ENCODE results near the gene SMCO4. TPM values are rescaled to one million over a fixed set of nuclear protein-coding genes. Genes with fewer than 3 reads are reported as not detected.
A peak's percentile ranks its signal among the peaks of the same experiment; 100 is the strongest.

The SMCO4 gene
- total and polyA plus RNA-seq, 2 donors (not counting 1 experiment from before 2014, with no cell fraction given) = 8.2 to 8.6 TPM

GRCh38 chr11:93532806-93533205 lies 10.4 kb downstream of the SMCO4 start:
- no peak overlapping the region for H2AFZ ChIP-seq (ENCODE audit: low read length)
- no peaks in the 10 kb centered on the region for H4K20me1 ChIP-seq (ENCODE audit: control insufficient read depth, extremely low read depth, insufficient read depth, low read length)
- H3K79me2 ChIP-seq (ENCODE audit: control insufficient read depth, insufficient read depth, low read length) = no peaks in the 10 kb centered on the region
- DNase-seq (ENCODE audit: low read depth in 2 of 2) = no peak
- no peaks in the 10 kb centered on the region for H3K36me3 ChIP-seq (ENCODE audit: control insufficient read depth, insufficient read depth, low read length)
- no peaks in the 10 kb centered on the region for H3K4me1 ChIP-seq (ENCODE audit: control insufficient read depth, extremely low read depth, insufficient read depth, low read length)
- H3K4me3 ChIP-seq (replicated peaks in 1 of 4; ENCODE audit: control extremely low read depth in 1 of 4, insufficient read depth in 1 of 4, low read depth in 3 of 4, low read length in 4 of 4) = no peak overlapping the region
- no peak overlapping the region for H3K27ac ChIP-seq (ENCODE audit: insufficient read depth, low read length)
- no peak overlapping the region for H3K4me2 ChIP-seq (ENCODE audit: extremely low read depth, insufficient read depth, low read length)
- no peak for TF ChIP-seq EZH2 (IDR thresholded peaks at IDR 0.05; ENCODE audit: low read length, missing control alignments)
- TF ChIP-seq, protein P1, sequence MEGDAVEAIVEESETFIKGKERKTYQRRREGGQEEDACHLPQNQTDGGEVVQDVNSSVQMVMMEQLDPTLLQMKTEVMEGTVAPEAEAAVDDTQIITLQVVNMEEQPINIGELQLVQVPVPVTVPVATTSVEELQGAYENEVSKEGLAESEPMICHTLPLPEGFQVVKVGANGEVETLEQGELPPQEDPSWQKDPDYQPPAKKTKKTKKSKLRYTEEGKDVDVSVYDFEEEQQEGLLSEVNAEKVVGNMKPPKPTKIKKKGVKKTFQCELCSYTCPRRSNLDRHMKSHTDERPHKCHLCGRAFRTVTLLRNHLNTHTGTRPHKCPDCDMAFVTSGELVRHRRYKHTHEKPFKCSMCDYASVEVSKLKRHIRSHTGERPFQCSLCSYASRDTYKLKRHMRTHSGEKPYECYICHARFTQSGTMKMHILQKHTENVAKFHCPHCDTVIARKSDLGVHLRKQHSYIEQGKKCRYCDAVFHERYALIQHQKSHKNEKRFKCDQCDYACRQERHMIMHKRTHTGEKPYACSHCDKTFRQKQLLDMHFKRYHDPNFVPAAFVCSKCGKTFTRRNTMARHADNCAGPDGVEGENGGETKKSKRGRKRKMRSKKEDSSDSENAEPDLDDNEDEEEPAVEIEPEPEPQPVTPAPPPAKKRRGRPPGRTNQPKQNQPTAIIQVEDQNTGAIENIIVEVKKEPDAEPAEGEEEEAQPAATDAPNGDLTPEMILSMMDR (conservative IDR thresholded peaks at IDR 0.05 in 1 of 2, IDR thresholded peaks at IDR 0.05 in 1 of 2; ENCODE audit: low read depth in 1 of 2, low read length in 2 of 2) = no peak
- H3K9me3 ChIP-seq (ENCODE audit: control insufficient read depth, insufficient read depth, low read depth, low read length) = no peaks in the 10 kb centered on the region
- no peak overlapping the region for H3K9ac ChIP-seq (ENCODE audit: insufficient read depth, low read length)
- H3K27me3 ChIP-seq (ENCODE audit: control insufficient read depth, insufficient read depth, low read length) = no peaks in the 10 kb centered on the region

DNA sequence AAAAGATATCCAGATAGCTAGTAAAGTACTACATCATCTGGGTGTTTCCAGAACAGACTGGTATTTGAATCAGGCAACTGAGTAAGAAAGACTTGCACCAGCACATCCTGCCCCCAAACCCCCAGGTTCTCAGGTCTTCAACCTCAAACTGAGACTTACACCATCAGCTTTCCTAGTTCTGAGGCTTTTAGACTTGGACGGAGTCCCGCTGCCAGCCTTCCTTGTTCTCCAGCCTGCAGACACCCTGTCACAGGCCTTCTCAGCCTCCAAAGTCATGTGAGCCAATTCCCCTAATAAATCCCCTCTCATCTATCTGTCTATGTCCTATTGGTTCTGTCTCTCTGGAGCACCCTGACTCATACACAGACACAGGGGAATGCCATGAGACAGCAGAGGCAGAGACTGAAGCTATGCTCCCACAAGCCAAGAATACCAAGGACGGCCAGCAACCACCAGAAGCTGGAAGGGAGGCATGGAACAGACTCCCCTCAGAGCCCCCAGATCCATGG lies 10.9 kb downstream of the SMCO4 start:
- H3K27me3 ChIP-seq (ENCODE audit: control insufficient read depth, insufficient read depth, low read length) = no peaks in the 10 kb centered on the region
- no peaks in the 10 kb centered on the region for H3K9me3 ChIP-seq (ENCODE audit: control insufficient read depth, insufficient read depth, low read depth, low read length)
- TF ChIP-seq, protein P1 (conservative IDR thresholded peaks at IDR 0.05 in 1 of 2, IDR thresholded peaks at IDR 0.05 in 1 of 2; ENCODE audit: low read depth in 1 of 2, low read length in 2 of 2) = no peak
- no peak for TF ChIP-seq EZH2 (IDR thresholded peaks at IDR 0.05; ENCODE audit: low read length, missing control alignments)
- H3K36me3 ChIP-seq (ENCODE audit: control insufficient read depth, insufficient read depth, low read length) = no peaks in the 10 kb centered on the region
- no peaks in the 10 kb centered on the region for H3K4me1 ChIP-seq (ENCODE audit: control insufficient read depth, extremely low read depth, insufficient read depth, low read length)
- H4K20me1 ChIP-seq (ENCODE audit: control insufficient read depth, extremely low read depth, insufficient read depth, low read length) = no peaks in the 10 kb centered on the region
- H3K9ac ChIP-seq (ENCODE audit: insufficient read depth, low read length) = no peak overlapping the region
- H3K27ac ChIP-seq (ENCODE audit: insufficient read depth, low read length) = no peak overlapping the region
- H2AFZ ChIP-seq (ENCODE audit: low read length) = no peak overlapping the region
- peak in 1 of 2 donors; percentile 53 for DNase-seq (ENCODE audit: low read depth in 2 of 2)
- no peak overlapping the region for H3K4me2 ChIP-seq (ENCODE audit: extremely low read depth, insufficient read depth, low read length)
- H3K79me2 ChIP-seq (ENCODE audit: control insufficient read depth, insufficient read depth, low read length) = no peaks in the 10 kb centered on the region
- H3K4me3 ChIP-seq (replicated peaks in 1 of 4; ENCODE audit: control extremely low read depth in 1 of 4, insufficient read depth in 1 of 4, low read depth in 3 of 4, low read length in 4 of 4) = no peak overlapping the region

DNA sequence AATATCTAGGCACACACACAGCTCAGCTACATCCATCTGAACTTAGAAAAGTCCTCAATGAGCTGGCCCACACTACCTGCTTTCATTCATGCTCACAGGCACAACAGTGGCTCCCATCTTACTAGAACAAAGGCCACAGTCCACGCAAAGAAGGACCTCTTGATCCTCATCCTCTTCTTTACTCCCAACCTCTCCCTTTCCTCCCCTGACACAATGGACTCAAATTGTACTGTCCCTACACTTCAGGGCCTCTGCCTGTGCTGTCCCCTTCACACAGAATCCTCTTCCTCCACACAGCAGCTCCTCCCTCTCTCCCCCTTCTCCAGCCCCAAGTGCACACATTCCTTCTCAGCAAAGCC lies 12.7 kb downstream of the SMCO4 start:
- H3K79me2 ChIP-seq (ENCODE audit: control insufficient read depth, insufficient read depth, low read length) = no peaks in the 10 kb centered on the region
- no peak overlapping the region for H3K4me3 ChIP-seq (replicated peaks in 1 of 4; ENCODE audit: control extremely low read depth in 1 of 4, insufficient read depth in 1 of 4, low read depth in 3 of 4, low read length in 4 of 4)
- no peaks in the 10 kb centered on the region for H3K36me3 ChIP-seq (ENCODE audit: control insufficient read depth, insufficient read depth, low read length)
- H2AFZ ChIP-seq (ENCODE audit: low read length) = no peak overlapping the region
- no peaks in the 10 kb centered on the region for H4K20me1 ChIP-seq (ENCODE audit: control insufficient read depth, extremely low read depth, insufficient read depth, low read length)
- H3K27ac ChIP-seq (ENCODE audit: insufficient read depth, low read length) = no peak overlapping the region
- no peaks in the 10 kb centered on the region for H3K9me3 ChIP-seq (ENCODE audit: control insufficient read depth, insufficient read depth, low read depth, low read length)
- H3K9ac ChIP-seq (ENCODE audit: insufficient read depth, low read length) = no peak overlapping the region
- H3K4me1 ChIP-seq (ENCODE audit: control insufficient read depth, extremely low read depth, insufficient read depth, low read length) = no peaks in the 10 kb centered on the region
- no peaks in the 10 kb centered on the region for H3K27me3 ChIP-seq (ENCODE audit: control insufficient read depth, insufficient read depth, low read length)
- H3K4me2 ChIP-seq (ENCODE audit: extremely low read depth, insufficient read depth, low read length) = no peak overlapping the region
- no peak for DNase-seq (ENCODE audit: low read depth in 2 of 2)
- TF ChIP-seq EZH2 (IDR thresholded peaks at IDR 0.05; ENCODE audit: low read length, missing control alignments) = no peak
- TF ChIP-seq, protein P1 (conservative IDR thresholded peaks at IDR 0.05 in 1 of 2, IDR thresholded peaks at IDR 0.05 in 1 of 2; ENCODE audit: low read depth in 1 of 2, low read length in 2 of 2) = no peak
